GM19238 (cell line): ENCODE data around the gene FBXL2.
"Not testable (repeated sequence)": the region's sequence is repeated elsewhere in the genome, so short reads cannot be mapped to it uniquely, and the experiment has no call there.

Experiments used
- DNase-seq: peaks from one replicate; pipeline ENCODE4 v3.0.0; 2011; ENCODE audit warnings: low spot score; ENCODE audit not compliant: insufficient read length

FBXL2 gene

DNA sequence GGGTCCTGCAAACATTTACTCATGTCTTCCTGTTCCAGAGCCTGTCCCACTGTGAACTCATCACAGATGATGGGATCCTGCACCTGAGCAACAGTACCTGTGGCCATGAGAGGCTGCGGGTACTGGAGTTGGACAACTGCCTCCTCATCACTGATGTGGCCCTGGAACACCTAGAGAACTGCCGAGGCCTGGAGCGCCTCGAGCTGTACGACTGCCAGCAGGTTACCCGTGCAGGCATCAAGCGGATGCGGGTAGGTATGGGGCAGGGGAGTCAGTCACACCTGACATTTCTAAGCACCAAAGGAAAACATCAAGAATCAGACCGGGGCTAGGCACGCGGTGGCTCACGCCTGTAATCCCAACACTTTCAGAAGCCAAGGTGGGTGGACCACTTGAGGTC, 106.7 kb downstream of the FBXL2 start:
- no peak for DNase-seq

DNA sequence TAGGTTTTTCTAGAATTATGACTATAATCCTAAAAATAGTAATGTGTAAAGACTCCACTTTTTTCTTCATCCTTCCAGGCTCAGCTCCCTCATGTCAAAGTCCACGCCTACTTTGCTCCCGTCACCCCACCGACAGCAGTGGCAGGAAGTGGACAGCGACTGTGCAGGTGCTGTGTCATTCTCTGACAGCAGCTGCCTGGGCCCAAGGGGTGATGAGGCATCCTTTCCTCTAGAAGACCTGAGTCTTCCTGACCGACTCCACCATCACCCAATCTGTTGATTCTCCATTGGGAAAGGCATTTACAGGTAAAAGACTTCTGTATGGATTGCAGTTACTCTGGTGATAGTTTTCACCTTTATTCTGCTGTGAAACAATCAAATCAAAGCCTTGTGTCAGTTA, 108.2 kb downstream of the FBXL2 start:
- no peak for DNase-seq

DNA sequence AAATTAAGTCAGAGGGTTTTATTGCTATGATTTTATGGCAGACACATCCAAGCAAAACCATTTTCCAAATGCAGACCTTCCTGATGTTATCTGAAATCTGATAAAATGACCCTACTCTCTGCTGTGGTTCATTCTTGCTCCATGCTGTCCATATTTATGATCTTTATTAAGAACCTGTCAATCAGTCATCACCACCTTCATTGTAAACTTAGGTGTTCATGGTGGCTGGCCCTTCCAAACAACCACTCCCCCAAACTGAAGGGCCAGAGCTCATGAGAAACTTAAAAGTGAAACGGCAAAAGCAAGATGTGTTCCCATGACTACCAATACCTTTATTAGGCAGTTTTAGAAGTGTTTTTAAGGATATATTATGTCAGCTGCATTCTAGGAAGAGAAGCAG, 109.4 kb downstream of the FBXL2 start:
- no peak for DNase-seq

DNA sequence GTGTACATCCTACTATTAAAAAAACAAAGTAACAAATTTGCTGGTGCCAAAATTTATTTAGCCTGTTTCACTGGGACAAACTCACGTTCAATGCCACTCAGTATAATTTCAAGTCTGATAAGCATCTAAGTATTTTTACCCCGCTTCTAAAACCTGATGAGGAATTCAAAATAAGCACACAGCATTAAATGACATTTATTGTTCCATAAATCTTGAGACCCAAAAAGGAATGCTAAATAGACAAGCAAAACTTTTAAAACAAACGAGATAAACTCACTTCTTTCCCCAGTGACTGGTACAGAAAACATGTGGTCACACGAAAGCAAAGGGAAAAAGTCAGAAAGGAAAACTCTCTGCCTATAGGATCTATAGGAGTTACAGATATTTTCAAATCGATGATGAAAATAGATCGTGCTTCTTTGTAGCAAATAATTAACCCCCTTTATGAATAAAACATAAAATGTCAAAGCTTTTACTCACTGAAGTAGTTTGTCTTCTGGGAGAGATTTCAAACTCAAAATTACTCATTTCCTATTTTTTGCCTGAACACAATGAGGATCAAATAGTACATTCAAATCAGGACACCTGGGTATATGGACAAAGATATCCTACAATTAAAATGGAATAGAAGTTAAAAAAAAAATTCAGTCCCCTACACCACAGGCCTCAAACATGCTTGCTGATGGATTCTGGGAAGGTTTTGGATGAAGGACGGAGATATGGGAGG, 111.3 kb downstream of the FBXL2 start:
- DNase-seq = no peak

DNA sequence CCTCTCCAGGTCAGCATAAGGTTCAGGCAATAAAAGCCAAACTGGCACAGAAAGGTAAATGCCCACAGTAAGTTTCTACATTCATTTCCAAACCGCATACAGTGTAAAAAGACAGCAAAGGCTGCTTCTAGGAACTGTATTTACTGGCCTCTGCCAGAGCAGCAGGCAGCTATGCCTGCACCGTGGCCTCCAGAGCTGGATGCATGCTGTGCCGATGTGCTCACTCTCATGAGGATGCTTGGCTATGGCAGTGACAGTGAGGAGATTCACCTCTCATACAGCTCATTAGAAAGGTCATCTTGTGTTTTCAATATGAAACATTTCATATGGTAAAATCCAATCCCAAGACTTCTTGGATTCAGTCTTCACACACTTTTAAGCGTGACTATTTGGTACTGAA, 112.7 kb downstream of the FBXL2 start:
- DNase-seq = no peak

DNA sequence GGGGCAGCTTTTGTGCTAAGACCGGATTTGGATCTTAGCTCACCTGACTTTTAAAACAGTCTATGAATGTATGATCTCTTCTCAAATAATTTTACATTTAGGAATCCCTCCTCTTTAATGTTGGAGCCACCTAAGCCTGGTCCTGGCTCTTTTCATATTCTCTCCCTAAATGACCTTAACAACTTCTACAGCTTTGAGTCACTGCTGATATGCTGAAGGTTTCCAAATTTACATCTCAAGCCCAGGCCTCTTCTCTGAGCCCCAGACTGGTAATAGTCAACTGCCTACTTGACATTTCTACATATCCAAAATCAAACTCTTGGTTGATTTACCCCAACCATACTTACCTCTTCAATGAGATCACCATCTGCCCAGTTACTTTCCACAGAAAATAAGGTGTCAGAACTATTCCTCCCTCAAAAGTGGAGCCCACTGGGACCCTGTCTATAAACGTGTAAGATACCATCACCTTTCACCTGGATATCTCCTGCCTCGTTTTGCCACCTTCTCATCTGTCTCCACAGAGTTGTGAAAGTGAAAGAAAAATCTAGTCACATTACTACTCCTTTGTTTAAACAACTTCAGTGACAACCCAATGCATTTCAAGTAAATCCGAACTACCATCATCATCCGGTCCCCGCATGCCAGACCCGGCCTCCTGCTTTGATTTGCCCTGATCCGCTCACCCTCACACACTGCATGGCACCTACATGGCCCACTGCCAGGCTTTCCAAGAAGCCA, 114.2 kb downstream of the FBXL2 start:
- DNase-seq = no peak

DNA sequence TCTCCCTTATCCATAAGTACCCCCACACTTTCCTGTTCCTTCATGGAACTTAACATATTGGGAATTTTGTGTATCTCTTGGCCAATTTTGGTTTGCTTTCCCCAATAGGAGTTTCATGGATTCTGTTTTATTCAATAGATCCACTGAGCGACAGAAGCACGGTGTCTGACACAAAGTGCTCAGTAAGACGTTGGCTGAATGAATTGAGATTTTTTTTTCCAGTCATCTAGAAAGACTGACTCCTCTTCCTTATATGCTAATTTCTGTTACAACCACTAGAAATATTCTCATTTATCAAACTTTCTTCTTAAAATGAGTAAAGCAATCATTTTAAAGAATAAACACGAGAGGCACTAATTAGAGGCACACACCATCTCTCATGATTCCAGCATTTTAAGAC, 114.9 kb downstream of the FBXL2 start:
- no peak for DNase-seq

DNA sequence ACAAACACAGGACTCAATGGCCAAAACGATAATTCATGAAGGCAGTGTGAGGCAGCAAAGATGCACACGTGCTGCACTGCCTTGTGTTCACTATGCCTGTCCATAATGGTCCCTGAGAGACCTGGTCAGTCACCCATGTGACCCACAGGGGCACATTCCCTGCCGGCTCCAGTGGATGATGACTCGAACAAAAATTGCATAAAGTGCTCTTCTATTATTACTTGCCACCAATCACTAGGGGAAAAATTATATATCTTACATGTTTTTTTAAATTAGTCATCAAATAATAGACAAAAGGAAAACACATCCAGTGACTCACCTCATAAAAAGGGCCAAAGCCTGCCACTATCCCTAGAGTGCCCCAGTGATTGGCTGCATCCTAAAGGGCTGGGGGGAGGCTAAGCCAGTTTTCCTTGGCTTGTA, 115.5 kb downstream of the FBXL2 start:
- no peak for DNase-seq

DNA sequence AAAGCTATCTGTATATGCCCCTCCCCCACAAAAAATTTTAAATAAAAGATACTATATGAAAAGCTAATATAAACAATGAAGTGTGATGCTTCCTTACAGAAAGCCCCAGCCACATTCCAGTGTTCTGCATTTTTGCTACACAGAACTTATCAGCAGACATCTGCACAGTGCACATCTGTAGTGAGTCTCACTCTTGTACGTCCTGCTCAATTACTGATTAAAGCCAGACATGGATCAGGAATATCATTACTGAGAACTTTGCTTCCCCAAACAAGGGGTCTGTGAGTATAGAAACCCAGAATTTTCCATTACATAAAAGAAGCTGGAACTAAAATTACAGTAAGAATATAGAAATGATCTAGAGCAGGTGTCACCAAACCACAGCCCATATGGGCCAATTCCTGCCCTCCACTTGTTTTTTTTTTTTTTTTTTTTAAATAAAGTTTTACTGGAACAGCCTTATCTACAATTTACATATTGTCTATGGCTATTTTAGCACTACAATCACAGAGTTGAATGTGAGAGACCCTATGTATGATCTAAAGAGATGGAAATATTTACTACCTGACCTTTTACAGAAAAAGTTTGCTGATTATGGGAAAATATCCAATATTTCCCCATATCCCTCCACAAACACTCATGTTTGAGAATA, 117.3 kb downstream of the FBXL2 start:
- no peak for DNase-seq

DNA sequence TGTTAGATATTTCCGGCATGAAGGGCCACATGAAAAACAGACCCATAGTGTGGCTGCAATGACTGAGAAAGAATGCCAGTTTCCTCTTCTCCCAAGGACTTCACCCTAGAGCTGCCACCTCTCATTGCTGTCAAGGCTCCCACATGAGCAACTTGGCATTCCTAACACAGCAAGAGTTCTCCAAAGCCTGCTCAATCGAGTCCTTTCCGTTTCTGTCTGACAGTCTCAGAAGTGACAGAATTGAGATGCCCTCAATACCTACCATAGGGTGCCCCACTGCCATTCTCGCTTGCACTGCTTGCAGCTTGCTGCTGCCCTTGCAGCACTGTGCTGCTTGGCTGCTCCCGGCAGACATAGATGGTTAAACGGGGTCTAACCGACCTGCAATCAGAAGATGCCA, 118.7 kb downstream of the FBXL2 start:
- no peak for DNase-seq

DNA sequence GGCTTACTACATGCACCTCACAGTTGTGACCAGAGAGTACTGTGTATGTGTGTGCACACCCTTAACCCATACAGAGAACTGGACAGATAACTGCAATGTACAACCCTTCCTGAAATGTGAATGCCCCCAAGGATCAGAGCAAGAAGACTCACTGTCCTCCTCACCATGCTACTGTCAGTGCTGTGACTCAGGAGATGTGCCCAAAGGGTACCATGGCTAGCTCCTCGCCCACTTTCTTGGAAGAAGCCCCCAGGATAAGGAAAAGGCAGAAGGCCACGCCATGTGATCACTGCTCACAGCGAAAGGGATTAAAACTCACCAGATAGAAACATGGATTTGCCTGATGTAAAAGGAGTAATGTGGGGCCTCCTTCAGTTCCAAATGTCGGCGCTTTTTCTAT, 121.2 kb downstream of the FBXL2 start:
- DNase-seq = no peak

DNA sequence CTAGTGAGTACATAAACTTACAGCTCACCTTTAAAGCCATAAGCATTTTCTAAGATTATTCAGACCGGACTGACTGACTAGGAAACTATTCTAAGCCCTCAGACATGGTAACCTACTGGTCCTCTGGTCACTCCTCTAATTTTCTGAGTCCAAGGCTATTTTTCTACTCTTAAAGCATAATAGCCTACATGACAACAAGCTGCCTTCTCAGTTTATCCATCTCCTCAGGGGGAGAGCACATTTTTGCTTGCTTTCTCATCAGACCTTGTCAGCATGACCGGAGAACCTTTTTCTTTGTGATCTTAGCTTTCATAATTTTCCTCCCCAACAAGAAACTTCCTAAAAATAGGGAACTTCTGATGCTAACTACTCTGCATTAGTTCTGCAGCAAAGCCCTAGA, 124.5 kb downstream of the FBXL2 start:
- no peak for DNase-seq

DNA sequence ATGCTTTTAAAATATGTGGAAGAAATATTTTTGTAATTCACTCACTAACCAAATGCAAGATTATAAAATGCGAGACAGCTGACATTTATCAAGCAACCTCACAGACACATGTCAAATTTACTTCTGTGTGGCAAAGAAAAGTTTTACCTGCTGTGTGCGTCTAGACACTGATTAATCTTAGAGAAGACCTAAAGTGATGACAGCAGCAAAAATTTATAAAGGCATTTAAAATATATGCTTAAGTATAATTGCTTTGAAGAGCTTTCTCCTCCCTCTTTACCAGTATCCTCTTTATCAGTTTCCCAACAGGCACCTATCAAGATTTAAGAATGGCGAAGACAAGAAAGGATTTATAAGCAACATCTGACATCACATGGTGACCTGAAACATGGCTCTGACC, 125.7 kb downstream of the FBXL2 start:
- DNase-seq = no peak

DNA sequence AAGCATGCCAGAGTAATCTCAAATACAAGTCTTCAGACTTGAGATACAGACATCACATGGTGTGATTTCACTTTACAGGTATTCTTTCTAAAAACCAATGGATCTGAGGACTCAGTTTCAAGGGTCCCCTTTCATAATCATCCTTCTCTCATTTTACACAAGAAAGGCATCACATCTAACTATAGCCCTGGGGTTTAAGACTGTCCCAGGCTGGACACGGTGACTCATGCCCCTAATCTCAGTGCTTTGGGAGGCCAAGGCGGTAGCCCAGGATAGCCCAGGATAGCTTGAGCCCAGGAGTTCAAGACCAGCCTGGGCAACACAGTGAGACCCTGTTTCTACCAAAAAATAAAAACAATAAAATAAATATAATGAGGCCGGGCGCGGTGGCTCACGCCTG, 126.5 kb downstream of the FBXL2 start:
- DNase-seq = no peak

DNA sequence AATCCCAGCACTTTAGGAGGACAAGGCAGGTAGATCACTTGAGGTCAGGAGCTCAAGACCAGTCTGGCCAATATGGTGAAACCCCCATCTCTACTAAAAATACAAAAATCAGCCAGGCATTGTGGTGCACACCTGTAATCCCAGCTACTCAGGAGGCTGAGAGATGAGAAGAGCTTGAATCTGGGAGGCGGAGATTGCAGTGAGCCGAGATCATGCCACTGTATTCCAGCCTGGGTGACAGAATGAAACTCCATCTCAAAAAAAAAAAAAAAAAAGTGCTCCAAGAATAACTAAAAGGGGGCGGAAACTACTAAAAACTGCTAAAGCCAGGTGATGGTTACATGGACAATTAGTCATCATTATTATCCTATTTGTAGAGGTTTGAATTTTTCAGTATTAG, 133.6 kb downstream of the FBXL2 start:
- DNase-seq = not testable (repeated sequence)

DNA sequence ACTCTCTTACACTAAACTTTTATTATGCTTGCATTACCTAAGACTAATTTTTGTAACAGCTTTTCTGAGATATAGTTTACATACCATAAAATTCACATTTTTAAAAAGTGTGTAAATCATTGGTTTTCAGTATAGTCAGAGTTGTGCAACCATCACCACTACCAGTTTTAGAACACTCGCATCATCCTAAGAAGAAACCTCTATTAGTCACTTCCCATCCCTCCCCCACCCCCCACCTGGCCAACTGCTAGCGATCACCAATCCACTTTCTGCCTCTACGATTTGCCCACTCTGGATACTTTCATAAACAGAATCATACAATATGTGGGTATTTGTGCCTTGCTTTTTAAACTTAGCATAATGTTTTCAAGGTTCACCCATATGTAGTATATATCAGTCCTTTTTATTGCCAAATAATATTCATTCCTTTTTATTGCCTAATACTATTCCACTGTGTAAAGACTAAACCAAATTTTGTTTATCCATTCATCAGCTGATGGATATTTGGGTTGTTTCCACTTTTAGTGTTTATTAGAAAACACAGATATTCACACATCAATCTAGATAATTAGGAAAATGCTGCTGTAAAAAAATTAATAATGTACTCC, 139.9 kb downstream of the FBXL2 start:
- DNase-seq = no peak

DNA sequence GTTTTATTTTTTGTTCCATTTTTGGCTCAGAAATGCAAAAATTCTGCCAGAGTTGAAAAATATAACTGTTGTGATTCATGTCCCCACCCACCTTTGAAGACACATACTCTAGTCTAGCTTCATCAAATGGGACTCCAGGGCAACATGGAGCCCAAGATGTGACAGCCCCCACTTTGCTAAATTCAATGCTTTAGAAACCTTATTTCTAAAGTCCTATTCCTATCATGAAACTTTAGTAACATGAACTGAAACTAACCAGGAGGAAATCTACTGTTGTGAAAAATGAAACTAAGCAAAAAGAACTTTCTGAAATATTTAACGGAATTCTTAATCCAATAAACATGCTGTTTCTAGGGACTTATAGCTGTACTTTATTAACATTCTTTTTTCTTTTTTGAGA, 142.7 kb downstream of the FBXL2 start:
- no peak for DNase-seq

DNA sequence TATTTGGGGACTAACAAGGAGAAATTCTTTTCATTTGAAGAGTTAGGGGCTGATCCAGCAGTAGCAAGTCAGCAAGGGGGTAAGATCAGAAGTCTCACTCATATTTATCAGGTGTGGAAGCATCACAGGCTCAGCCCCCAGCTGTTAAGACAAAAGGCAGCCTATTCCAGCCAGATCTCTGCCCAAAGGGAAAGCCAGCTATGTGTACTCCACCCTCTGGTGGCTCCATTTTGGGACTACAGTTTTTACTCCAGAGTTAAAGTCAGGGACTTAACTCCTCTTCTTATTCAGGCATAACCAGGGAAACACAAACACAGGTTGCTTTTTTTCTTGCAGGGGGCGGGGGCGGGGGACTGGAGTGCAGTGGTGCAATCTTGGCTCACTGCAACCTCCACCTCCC, 143.7 kb downstream of the FBXL2 start:
- no peak for DNase-seq

DNA sequence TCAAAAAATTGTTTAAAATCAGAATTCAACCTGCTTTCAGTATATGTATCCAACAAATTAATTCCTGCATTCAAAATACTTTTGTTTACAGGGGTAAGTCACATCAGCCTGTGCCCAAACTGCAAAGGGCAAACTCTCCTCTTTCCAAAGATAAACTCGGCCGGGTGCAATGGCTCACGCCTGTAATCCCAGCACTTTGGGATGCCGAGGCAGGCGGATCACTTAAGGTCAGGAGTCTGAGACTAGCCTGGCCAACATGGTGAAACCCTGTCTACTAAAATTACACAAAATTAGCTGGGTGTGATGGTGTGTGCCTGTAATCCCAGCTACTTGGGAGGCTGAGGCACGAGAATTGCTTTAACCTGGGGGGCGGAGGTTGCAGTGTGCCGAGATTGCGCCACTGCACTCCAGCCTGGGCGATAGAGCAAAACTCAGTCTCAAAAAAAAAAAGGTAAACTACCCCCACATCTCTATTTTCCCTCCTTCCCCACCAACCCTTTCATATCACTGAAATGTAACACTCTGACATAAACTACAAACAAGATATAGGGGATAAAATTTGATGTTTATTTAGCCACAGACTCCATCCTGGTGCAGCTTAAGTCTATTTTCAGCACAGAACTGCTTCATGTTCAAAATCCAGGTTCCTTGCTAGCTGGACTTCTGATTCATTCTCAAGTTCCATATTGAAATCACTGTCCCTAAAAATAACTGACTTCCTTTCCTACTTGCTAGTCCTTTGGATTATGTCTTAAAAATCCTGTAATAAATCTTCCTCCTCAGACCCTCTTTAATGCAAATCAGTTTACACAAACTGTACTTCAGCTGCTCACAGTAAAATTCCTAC, 147.6 kb downstream of the FBXL2 start:
- no peak for DNase-seq

DNA sequence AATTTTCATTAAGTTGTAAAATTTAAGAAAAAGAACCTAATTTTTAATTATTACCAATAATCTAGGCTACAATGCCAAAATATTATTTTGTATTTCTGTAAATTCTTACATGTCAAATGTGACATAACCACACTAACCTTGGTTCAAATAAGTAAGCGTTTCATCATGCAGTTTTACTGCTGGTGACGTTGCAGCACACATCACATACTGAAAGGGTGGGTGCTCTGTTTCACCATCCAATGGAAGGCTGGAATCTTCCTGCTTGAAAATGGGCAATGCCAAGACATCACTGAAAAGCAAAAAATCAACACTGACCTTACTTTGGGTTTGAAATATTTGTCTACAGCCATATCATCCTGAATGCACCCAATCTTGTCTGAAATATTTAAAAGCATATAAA, 148.2 kb downstream of the FBXL2 start:
- DNase-seq = no peak

DNA sequence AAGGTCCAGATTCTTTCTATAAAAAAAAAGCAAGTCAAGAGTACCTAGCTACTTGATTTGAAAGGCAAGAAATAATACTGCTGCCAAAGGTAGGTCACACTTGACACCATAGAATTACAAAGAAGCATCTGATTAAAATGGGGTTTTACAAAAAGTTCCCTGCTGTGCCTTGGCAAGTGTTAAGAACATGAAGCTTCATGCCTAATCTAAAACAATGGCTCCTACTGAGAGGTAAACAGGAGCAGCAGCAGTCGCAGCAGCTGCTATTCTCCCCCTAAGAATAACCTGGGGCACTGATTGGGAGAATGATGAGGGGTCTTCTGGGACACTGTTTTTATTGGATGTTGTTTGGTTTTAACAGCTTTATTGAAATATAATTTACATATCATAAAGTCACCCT, 148.8 kb downstream of the FBXL2 start:
- DNase-seq = no peak
